GM21381 (cell line): Measurements from ENCODE around the gene GIMAP4.
"Not testable (repeated sequence)": the region's sequence is repeated elsewhere in the genome, so short reads cannot be mapped to it uniquely, and the experiment has no call there.

Experiments used
- ATAC-seq: cut with Tn5 transposase; IDR thresholded peaks from one replicate; pipeline ENCODE4 v1.9.1; 2021; ENCODE audit warnings: mild to moderate bottlenecking, moderate library complexity; ENCODE audit not compliant: unreplicated experiment

Gene GIMAP4

GRCh38 chr7:150567169-150567568, at the start of gene GIMAP4:
Gene GIMAP4, plus strand, starts transcription at chr7:150567390. Its CDS starts 2,512 bp downstream, at chr7:150569902.
- ATAC-seq, result no peak

- no peak for ATAC-seq
These were observed 47.9 kb upstream of the GIMAP4 start for GRCh38 chr7:150519310-150519709.

- ATAC-seq, result no peak
These were observed 47.0 kb upstream of the GIMAP4 start for GRCh38 chr7:150520145-150520544.

GRCh38 chr7:150522931-150523330, 44.3 kb upstream of the GIMAP4 start:
- not testable (repeated sequence) for ATAC-seq

- no peak for ATAC-seq
These were observed 43.2 kb upstream of the GIMAP4 start for GRCh38 chr7:150524018-150524417.

- ATAC-seq, result no peak
These were observed 35.5 kb upstream of the GIMAP4 start for GRCh38 chr7:150531704-150532103.

GRCh38 chr7:150538259-150538658, 28.9 kb upstream of the GIMAP4 start:
- no peak for ATAC-seq

GRCh38 chr7:150553163-150553562, 14.0 kb upstream of the GIMAP4 start:
- ATAC-seq, result no peak

- ATAC-seq, result no peak
These were observed 10.6 kb upstream of the GIMAP4 start for GRCh38 chr7:150556521-150557138.

- ATAC-seq, result no peak
These were observed 6.7 kb upstream of the GIMAP4 start for GRCh38 chr7:150560486-150560885.

GRCh38 chr7:150562919-150563318, 4.3 kb upstream of the GIMAP4 start:
- no peak for ATAC-seq

- ATAC-seq, result no peak
These were observed 3.2 kb upstream of the GIMAP4 start for GRCh38 chr7:150564006-150564405.

- ATAC-seq, result no peak
These were observed 2.6 kb upstream of the GIMAP4 start for GRCh38 chr7:150564566-150564965.

- no peak for ATAC-seq
These were observed 2.0 kb upstream of the GIMAP4 start for GRCh38 chr7:150565239-150565638.

GRCh38 chr7:150566123-150566522, 1.1 kb upstream of the GIMAP4 start:
- ATAC-seq, result no peak

GRCh38 chr7:150566572-150566971, 618 bp upstream of the GIMAP4 start:
- ATAC-seq, result no peak

- ATAC-seq, result no peak
These were observed 696 bp downstream of the GIMAP4 start for GRCh38 chr7:150567871-150568301.

- no peak for ATAC-seq
These were observed 1.5 kb downstream of the GIMAP4 start for GRCh38 chr7:150568714-150569113.

- ATAC-seq, result no peak
These were observed 2.2 kb downstream of the GIMAP4 start for GRCh38 chr7:150569245-150569955.

- no peak for ATAC-seq
These were observed 3.6 kb downstream of the GIMAP4 start for GRCh38 chr7:150570556-150571465.

GRCh38 chr7:150572496-150572895, 5.3 kb downstream of the GIMAP4 start:
- ATAC-seq, result no peak
